ENCODE measurements around the gene CCDC192.

The CCDC192 gene

GRCh38 chr5:127664093-127664492 lies 39.1 kb upstream of the CCDC192 start:
- TF ChIP-seq ARNTL (CRISPR knock-in tag; IDR thresholded peaks at IDR 0.05; ENCODE audit: borderline replicate concordance, low read depth): no peak
- no peak for TF ChIP-seq CREB5 (CRISPR knock-in tag; IDR thresholded peaks at IDR 0.05; ENCODE audit: low read depth)
- TF ChIP-seq OSR1 (CRISPR knock-in tag; IDR thresholded peaks at IDR 0.05): no peak
- TF ChIP-seq TCF4 (CRISPR knock-in tag; IDR thresholded peaks at IDR 0.05; ENCODE audit: borderline replicate concordance): no peak
- no peak for TF ChIP-seq PPARA (CRISPR knock-in tag; IDR thresholded peaks at IDR 0.05; ENCODE audit: borderline replicate concordance)
- ATAC-seq: no peak

- ATAC-seq: no peak
- no peak for TF ChIP-seq PPARA (CRISPR knock-in tag; IDR thresholded peaks at IDR 0.05; ENCODE audit: borderline replicate concordance)
- TF ChIP-seq BACH2 (CRISPR knock-in tag; IDR thresholded peaks at IDR 0.05; ENCODE audit: borderline replicate concordance): no peak
- TF ChIP-seq OSR1 (CRISPR knock-in tag; IDR thresholded peaks at IDR 0.05): no peak
- no peak for TF ChIP-seq CREB5 (CRISPR knock-in tag; IDR thresholded peaks at IDR 0.05; ENCODE audit: low read depth)
- TF ChIP-seq ZNF8 (CRISPR knock-in tag; IDR thresholded peaks at IDR 0.05): no peak
- TF ChIP-seq ARNTL (CRISPR knock-in tag; IDR thresholded peaks at IDR 0.05; ENCODE audit: borderline replicate concordance, low read depth): no peak
- no peak for TF ChIP-seq TOX (CRISPR knock-in tag; IDR thresholded peaks at IDR 0.05; ENCODE audit: borderline replicate concordance)
- no peak for TF ChIP-seq PATZ1 (CRISPR knock-in tag; IDR thresholded peaks at IDR 0.05; ENCODE audit: borderline replicate concordance)
- TF ChIP-seq ESRRG (CRISPR knock-in tag; IDR thresholded peaks at IDR 0.05): no peak
- no peak for TF ChIP-seq ZFP30 (CRISPR knock-in tag; IDR thresholded peaks at IDR 0.05)
- TF ChIP-seq ISL1 (CRISPR knock-in tag; IDR thresholded peaks at IDR 0.05): no peak
- no peak for TF ChIP-seq ZC3H10 (CRISPR knock-in tag; IDR thresholded peaks at IDR 0.05)
- TF ChIP-seq TCF4 (CRISPR knock-in tag; IDR thresholded peaks at IDR 0.05; ENCODE audit: borderline replicate concordance): no peak
- TF ChIP-seq CSRNP3 (CRISPR knock-in tag; IDR thresholded peaks at IDR 0.05): no peak
These were observed 37.5 kb upstream of the CCDC192 start for GRCh38 chr5:127665641-127666040.

- ATAC-seq: no peak
- TF ChIP-seq ISL1 (CRISPR knock-in tag; IDR thresholded peaks at IDR 0.05) (no peak), PPARA (CRISPR knock-in tag; IDR thresholded peaks at IDR 0.05; ENCODE audit: borderline replicate concordance) (no peak), CSRNP3 (CRISPR knock-in tag; IDR thresholded peaks at IDR 0.05) (no peak), ESRRG (CRISPR knock-in tag; IDR thresholded peaks at IDR 0.05) (no peak), TSHZ2 (CRISPR knock-in tag; IDR thresholded peaks at IDR 0.05) (no peak), RARB (CRISPR knock-in tag; IDR thresholded peaks at IDR 0.05) (no peak), TCF4 (CRISPR knock-in tag; IDR thresholded peaks at IDR 0.05; ENCODE audit: borderline replicate concordance) (no peak), ARNTL (CRISPR knock-in tag; IDR thresholded peaks at IDR 0.05; ENCODE audit: borderline replicate concordance, low read depth) (no peak), ZNF8 (CRISPR knock-in tag; IDR thresholded peaks at IDR 0.05) (no peak), CREB5 (CRISPR knock-in tag; IDR thresholded peaks at IDR 0.05; ENCODE audit: low read depth) (no peak), ZC3H10 (CRISPR knock-in tag; IDR thresholded peaks at IDR 0.05) (no peak), TOX (CRISPR knock-in tag; IDR thresholded peaks at IDR 0.05; ENCODE audit: borderline replicate concordance) (no peak), GLIS3 (CRISPR knock-in tag; IDR thresholded peaks at IDR 0.05) (no peak), SNAI2 (CRISPR knock-in tag; IDR thresholded peaks at IDR 0.05) (no peak), PATZ1 (CRISPR knock-in tag; IDR thresholded peaks at IDR 0.05; ENCODE audit: borderline replicate concordance) (no peak), ZFP3 (CRISPR knock-in tag; IDR thresholded peaks at IDR 0.05) (no peak), ZNF70 (CRISPR knock-in tag; IDR thresholded peaks at IDR 0.05) (no peak), CSDC2 (CRISPR knock-in tag; IDR thresholded peaks at IDR 0.05) (no peak), BACH2 (CRISPR knock-in tag; IDR thresholded peaks at IDR 0.05; ENCODE audit: borderline replicate concordance) (no peak), OSR1 (CRISPR knock-in tag; IDR thresholded peaks at IDR 0.05) (no peak)
These were observed 37.0 kb upstream of the CCDC192 start for GRCh38 chr5:127666043-127666716.

Data from SK-N-SH treated with all-trans-retinoic acid at 6 μM for 48 hours (cell line).